SW 1271 (cell line): ENCODE measurements around the gene PDCD4.

ENCODE experiments used
- DNase-seq, 2 experiments: peaks; one replicate each; lab custom pipeline; 2025; lab: John Stamatoyannopoulos, UW

The PDCD4 gene

DNA sequence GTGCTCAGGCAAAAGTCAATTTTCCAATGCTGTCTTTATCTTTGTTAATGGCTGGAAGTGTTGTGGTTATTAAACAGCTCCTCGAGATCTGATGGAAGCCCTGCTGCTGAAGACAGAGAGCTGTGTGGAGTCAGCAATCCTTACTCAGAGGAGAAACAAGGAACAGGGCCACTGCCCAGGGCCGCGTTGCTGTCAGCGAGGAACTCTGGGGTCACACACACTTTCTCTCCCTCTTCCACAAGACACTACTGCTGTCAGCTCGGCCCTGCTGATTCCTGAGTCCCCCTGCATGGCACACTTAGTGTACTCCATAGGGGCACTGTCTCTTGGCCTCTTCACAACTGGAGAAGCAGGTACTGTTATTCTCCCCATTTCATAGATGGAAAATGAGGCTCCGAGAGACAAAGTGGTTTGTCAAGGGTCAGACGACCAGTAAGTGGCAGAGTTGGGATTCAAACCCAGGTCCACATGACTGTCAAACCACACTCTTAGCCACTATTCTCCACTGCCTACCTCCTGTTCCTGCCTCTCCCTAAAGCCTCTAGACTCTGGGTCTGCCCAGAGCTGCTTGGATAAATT lies 29.3 kb upstream of the PDCD4 start:
- no peak for DNase-seq

GRCh38 chr10:110843031-110843430 lies 28.7 kb upstream of the PDCD4 start:
- DNase-seq = no peak

DNA sequence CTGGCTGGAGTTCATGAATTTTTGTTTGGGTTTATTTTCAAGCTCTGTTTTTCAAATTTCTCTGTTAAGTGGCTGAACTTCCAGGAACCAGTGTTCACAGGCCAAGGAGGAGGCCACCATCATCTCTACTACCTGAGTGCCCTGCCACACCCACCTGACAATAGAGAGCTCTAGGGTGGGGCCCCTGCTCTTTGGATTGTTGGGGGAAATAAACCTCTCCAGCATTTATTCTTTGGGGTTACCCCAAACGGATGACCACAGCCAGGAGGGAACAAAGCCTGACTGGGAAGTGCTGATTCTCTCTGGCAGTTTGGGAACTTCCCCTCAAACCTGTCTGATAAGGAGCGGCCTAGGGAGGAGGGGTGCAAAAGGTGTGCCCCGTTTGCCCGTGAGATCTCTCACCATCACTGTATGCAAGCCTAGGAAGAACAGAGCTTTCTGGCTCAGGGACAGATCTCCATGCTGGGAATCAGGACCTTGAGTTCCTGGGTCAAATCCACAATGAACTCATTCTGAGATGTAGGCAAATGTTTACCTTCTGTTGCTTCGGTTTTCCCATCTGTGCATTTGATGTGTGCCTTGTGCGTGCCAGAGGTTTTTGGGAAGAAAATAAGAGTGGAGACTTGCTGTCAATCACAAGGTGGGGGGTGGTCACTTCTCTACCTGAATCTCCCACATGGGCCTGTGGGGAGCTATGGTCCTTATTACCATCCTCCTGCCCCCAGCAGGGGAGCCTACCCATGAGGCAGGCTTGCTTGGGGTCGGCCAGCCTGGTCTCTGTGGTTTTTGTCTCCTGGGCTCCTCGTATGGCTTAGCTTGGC lies 27.7 kb upstream of the PDCD4 start:
- no peak for DNase-seq

DNA sequence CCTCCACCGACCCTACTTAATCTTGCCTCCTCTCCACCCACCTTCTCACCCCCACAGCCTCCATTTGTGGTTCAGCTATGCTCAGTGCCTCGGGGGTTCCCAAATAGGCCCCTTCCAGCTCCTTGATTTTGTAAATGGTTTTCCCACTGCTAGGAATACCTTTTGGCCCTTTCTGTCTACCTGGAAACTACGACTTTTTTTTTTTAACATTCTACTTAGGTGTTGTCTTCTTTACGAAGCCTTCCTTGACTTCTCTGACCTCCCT lies 27.2 kb upstream of the PDCD4 start:
- no peak for DNase-seq

GRCh38 chr10:110845192-110845755 lies 26.5 kb upstream of the PDCD4 start:
- no peak for DNase-seq

DNA sequence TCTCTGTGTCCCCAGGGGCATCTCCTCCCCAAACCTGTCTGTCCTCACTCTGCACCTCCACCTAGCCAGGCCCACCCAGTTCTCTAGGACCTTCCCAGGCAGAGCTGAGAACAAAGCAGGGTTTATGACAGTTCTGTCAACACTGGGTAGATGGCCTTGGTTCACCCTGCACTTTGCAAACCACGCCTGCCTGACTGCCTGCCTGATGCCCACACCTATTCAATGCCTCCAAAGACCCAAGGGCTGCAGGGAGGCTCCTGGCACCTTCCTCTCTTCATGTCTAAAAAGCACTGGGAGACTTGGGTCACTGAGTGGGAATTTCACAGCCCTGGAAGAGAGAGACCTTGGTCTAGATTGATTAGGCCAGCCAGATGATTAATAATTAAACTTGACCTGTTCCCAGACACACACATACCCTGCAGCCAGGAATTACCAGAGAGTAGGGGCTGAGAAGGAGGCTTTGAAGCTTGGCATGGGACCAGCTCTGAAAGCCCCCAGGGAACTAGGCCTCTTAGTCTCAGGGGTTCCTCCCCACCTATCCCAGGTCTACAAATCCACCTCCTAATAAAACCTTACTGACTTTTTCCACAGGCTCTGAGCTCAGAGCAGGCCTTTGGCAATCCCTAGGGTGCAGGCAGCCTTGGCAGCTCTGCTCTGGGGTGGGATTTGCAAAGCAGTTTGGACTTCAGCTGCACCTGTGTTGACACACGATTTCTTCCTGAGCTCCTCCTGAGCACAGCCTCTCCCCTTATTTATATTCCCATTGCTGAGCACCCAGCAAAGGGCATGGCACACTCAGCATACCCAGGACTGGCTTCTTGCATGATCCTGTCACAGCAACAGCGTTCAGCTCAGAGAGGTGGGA lies 25.7 kb upstream of the PDCD4 start:
- DNase-seq = no peak

DNA sequence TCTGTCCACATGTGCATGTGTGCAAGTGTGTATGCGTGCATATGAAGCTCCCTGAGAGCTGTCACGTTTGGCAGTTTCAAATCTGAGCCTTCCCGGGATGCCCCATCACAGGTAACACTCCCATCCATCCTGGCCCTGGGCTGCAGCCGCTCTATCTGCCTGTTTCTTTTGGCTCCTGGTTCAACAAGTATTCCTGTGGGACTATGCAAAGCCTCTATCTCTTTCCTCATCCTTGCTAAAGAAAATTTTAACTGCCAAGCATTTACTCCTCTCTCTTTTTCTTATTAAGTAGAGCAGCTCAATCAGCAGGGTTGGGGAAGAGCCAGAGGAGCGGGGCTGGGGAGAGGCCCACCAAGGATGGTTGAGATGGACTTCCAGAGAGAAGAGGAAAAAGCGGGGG lies 24.4 kb upstream of the PDCD4 start:
- DNase-seq = no peak

DNA sequence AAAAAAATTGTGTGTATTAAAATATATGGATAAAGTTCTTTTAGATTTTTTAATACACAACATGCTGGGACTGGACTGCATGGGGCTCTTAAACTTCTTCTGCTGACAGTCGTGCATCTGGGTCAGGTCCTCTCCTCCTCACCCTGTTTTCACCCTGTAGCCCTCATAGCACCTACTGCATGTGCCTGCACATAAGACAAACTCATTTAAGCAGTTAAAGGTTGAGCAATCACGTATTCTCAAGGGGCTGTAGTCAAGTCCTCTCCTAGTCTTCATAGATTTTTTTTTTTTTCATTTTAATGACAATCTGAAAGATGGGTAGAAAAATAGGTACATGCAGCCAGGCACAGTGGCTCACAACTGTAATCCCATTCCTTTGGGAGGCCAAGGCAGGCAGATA lies 23.6 kb upstream of the PDCD4 start:
- no peak for DNase-seq

DNA sequence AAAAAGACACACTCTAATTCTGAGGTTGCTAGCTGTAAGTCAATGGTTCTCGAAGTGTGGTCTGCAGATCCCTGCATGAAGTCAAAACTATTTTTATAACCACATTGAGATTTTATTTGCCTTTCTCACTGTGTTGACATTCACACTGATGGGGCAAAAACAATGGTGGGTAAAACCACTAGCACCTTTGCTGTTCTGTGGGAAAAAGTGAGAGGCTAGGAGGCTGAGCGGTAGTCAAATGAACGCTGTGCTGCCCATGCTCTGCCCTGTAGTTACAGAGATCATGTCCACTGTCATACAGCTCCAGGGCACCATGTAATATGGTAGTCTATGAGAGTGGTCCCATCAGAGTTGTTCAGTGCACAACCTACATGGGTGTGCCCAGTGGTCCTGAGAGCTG lies 21.6 kb upstream of the PDCD4 start:
- DNase-seq = no peak

DNA sequence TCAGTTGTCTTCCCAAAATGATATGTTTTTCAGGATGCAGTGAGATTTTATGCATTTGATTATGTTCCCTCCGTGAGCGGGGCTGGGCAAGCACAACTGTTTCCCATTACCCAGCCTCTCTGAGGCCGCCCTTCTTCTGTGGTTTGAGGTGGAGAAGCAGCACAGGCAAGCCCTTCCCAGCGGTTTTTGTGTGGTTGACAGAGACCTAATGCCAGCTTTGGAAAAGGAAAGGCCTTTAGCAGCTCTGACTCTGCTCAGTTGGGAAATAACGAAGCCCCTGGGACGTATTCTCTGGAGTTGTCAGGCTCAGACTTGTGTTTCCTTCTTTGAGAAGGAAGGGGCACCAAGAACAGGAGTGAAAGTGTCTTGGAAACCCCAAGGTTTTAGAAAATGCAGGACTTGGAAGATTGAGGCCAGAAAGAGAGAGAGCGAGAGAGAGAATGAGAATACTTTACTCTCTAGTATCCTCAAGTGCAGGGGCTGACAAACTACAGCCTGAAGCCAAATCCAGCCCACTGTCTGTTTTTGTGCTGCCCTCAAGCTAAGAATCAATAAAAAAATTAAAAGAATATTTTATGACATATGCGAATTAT lies 20.6 kb upstream of the PDCD4 start:
- DNase-seq = no peak

DNA sequence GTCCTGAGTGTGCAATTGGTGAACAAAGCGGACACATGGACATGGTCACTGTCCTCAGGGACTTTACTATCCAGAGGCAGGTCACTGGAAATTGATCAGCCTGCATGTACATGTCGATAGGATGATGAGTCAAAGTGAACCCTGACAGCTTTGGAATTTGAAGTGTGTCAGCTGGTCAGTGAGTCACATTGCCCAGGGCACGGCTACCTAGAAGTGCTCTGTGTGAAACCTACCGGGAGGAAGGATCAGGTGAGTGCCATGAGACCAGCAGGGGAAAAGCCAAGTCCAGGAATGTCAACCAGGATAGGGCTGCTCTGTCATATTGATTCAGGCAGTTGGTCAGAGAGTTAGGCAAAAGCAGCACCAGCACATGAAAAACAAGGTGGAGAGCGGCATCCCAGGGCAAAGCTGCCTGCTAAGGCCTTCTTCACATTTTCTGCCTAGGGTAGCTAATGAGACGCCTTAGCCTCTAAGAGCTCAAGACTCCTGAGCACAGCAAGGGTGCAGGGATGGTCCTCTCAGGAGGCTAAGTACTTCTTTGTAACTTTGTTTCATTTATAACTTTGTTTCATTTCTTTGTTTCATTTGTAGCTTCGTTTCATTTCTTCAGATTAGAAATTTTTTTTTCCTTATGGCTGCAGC lies 19.4 kb upstream of the PDCD4 start:
- no peak for DNase-seq

GRCh38 chr10:110852947-110853346 lies 18.8 kb upstream of the PDCD4 start:
- DNase-seq = no peak

DNA sequence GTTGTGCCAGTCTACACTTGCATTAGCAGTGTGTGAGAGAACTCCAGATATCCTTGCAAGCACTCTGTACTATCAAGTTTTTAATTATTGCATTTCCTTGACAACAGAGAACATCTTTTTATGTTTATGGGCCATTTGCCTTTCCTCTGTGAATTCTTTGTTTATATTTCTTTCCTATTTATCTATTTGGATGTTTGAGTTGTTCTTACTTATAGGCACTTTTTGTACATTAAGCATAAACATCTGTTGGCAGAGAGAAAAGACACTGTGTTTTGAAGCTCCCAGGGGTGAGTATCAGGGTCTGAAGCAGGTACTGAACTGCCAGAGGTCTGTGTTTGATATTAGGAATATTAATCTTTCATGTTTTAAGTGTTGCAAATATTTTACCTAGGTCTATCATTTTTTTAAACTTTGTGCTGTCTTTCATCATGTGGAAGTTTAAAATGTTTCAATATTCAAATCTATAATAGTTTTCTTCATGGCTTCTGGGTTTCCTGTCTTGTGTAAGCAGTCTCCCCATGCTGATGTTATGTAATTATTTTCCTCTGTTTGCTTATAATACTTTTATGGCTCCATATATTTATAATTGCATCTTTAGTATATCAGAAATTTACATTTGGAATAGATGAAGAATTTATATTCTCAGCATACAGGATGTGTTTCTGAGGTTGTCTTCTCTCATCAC lies 17.7 kb upstream of the PDCD4 start:
- no peak for DNase-seq

GRCh38 chr10:110857265-110858171 lies 14.2 kb upstream of the PDCD4 start:
- DNase-seq = no peak

DNA sequence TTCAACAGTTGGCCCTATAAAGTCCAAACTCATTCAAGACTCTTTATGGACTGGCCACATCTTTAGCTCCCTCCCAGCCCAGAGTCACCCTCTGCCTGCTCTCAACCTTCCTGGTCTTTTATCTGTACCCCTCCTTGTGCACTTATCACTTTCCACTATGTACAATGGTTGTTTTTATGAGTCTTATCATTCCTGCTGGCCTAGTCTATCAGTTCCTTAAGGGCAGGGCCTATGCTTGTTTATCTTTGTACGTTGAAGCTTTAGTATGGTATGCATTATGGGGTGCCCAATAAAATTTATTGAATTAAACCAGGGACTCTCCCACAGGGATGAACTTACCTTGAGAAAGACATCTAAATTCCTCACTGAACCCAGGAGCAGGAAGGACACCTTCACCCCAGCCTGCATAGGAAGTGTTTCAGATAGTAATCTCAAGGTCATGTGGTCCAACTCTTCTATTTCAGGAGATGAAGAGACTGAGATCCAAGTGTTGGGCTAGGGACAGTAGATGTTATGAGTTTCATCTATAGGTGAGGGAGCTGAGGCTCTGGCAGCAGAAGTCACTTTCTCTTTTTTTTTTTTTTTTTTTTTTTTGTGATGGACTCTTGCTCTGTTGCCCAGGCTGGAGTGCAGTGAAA lies 13.3 kb upstream of the PDCD4 start:
- DNase-seq = no peak

DNA sequence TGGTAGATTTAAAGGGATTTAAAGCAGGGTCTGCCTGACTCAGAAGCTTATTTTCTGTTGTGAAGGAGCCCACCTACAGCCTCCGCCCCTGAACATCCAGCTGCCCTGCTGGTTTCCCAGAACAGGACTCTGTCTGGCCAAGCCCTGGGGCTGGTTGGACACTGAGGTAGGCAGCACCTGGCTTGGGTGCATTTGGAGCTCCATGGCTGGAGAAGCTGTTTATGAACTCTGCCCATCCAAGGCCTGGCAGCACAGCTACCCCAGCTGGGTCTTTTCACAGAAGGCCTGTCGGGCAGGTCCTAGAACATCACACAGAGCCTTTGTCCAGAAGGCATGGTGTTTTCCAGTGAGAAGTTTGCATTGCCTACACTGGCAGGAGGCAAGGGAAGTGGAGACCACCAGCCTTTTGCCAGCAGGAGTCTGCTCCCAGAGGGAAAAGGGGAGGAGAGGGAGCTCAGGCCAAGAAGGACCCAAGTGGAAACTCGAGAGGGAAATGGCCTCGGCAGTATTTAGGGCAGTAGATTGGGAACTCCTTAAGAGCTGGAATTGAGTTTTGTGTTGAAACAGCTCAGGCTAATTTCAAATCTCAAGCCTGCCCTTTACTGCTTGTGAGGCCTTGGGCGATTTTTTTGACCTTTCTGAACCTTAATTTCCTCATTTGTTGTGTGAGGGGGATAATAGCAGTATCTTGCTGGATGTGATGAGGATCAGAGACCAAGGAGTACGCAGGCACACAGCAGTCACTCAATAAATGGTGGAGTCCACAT lies 12.3 kb upstream of the PDCD4 start:
- no peak for DNase-seq

DNA sequence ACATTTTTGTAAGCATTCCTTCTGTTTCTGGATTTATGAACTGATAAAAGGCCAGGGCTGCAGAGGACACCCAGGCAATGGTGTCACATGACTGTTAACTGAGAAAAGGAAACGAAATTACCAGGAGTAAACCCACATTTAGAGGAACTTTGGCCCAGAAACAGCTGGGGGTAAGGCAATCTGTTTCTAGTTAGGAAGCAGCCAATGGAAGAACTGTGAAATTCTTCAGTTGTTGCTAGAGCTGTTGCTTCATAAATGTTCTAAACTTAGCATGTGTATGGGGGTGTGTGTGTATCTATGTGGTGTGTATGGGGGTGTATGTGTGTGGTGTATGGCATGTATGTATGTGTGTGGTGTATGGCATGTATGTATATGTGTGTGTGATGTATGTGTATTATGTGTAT lies 11.8 kb upstream of the PDCD4 start:
- DNase-seq = no peak

DNA sequence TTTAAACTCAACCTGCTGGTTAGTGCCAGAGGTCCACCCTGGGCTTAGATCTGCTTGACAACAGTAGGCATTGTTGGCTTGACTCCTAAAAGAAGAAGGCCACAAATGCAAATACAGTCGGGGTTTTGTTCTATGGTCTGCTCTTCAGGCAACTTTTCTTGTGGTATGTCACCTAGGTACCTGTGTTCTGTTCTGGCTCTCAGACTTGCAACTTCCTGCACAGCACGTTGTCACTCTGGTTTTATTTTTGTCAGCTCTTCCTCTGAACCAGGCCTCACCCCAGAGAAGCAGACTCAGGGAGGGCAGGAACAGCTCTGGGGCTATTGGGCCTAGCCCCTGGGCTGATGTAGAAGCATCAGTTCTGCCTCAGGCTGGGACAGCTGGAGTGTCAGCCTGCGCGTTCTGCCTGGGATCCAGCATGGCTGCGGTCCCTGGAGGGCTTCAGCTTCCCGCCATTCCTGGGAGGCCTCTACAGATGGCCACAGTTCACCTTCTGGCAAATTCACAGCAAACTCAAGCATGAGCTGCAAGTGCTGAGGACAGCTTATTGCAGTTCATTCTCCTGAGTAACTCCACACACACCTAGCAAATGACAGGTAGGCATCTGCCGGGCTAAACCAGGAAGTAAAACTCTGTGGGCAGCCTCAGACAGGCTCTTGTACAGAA lies 11.0 kb upstream of the PDCD4 start:
- DNase-seq = no peak

GRCh38 chr10:110861476-110861875 lies 10.3 kb upstream of the PDCD4 start:
- no peak for DNase-seq
